DOHH2 (cell line): ENCODE measurements around the gene CSF1.

Experiments used
- H3F3A ChIP-seq: fragments of 200-600 bp; sonication (generic), shearing (Covaris generic); 2 replicates; pipeline ENCODE4 v1.6.0; 2016; ENCODE audit warnings: antibody characterized with exemption, mild to moderate bottlenecking; ENCODE audit not compliant: control insufficient read depth, insufficient read depth
- H3K27ac ChIP-seq: fragments of 200-600 bp; sonication (generic); 2 replicates; pipeline ENCODE4 v1.5.1; 2014; ENCODE audit warnings: low read depth, mild to moderate bottlenecking, low read length, moderate library complexity
- H3K27me3 ChIP-seq: fragments of 200-600 bp; sonication (generic); 2 replicates; pipeline ENCODE4 v1.6.1; 2014; ENCODE audit warnings: mild to moderate bottlenecking, low read length, mixed read lengths; ENCODE audit not compliant: control insufficient read depth
- H3K36me3 ChIP-seq: fragments of 200-600 bp; sonication (generic); 2 replicates; pipeline ENCODE4 v1.6.1; 2014; ENCODE audit warnings: mild to moderate bottlenecking, low read length, moderate library complexity, mixed read lengths; ENCODE audit not compliant: control insufficient read depth
- H3K4me1 ChIP-seq: fragments of 200-600 bp; sonication (generic); 2 replicates; pipeline ENCODE4 v1.6.1; 2014; ENCODE audit warnings: mild to moderate bottlenecking, low read length, mixed read lengths; ENCODE audit not compliant: control insufficient read depth
- H3K4me2 ChIP-seq: fragments of 200-600 bp; sonication (generic); 2 replicates; pipeline ENCODE4 v1.6.0; 2014; ENCODE audit warnings: mild to moderate bottlenecking, low read length, moderate library complexity
- H3K4me3 ChIP-seq: fragments of 200-600 bp; sonication (generic); 2 replicates; pipeline ENCODE4 v1.5.1; 2014; ENCODE audit warnings: mild to moderate bottlenecking, low read length, mixed read lengths
- H3K79me2 ChIP-seq: fragments of 200-600 bp; sonication (generic); 2 replicates; pipeline ENCODE4 v1.6.1; 2014; ENCODE audit warnings: mild to moderate bottlenecking, low read length, mixed read lengths; ENCODE audit not compliant: control insufficient read depth
- H3K9me2 ChIP-seq: fragments of 200-600 bp; sonication (generic); replicated peaks from 2 replicates; pipeline ENCODE4 v1.6.1; 2014; ENCODE audit warnings: mild to moderate bottlenecking, low read length, mixed read lengths; ENCODE audit not compliant: control insufficient read depth
- H3K9me3 ChIP-seq: fragments of 200-600 bp; sonication (generic); 2 replicates; pipeline ENCODE4 v1.6.1; 2014; ENCODE audit warnings: antibody characterized with exemption, low read length, mixed read lengths; ENCODE audit not compliant: control insufficient read depth, insufficient read depth
- H4K20me1 ChIP-seq: fragments of 200-600 bp; sonication (generic); 2 replicates; pipeline ENCODE4 v1.6.0; 2014; ENCODE audit warnings: low read depth, mild to moderate bottlenecking, antibody characterized with exemption, low read length, moderate library complexity; ENCODE audit not compliant: control insufficient read depth, insufficient read depth
- CTCF ChIP-seq: fragments of 200-600 bp; sonication (generic); IDR thresholded peaks from one replicate; pipeline ENCODE4 v1.5.1; 2014; ENCODE audit warnings: antibody characterized with exemption, mild to moderate bottlenecking, low read depth, low read length; ENCODE audit not compliant: poor library complexity, severe bottlenecking
- EZH2phosphoT487 ChIP-seq: fragments of 200-600 bp; sonication (generic); IDR thresholded peaks from 2 replicates; pipeline ENCODE4 v1.6.1; 2017; ENCODE audit warnings: borderline replicate concordance, mild to moderate bottlenecking, antibody characterized with exemption, low read length, moderate library complexity, mixed read lengths

The CSF1 gene

GRCh38 chr1:109933856-109934711 lies 23.4 kb downstream of the CSF1 start:
- TF ChIP-seq CTCF (no peak), EZH2phosphoT487 (no peak)
- H3F3A ChIP-seq, result no peaks in the 10 kb centered on the region
- H3K27me3 ChIP-seq, result no peaks in the 10 kb centered on the region; the same call in 1 of the 2 replicates
- H4K20me1 ChIP-seq, result no peaks in the 10 kb centered on the region
- no peak overlapping the region for H3K27ac ChIP-seq
- no peaks in the 10 kb centered on the region for H3K4me1 ChIP-seq
- H3K4me3 ChIP-seq, result no peak overlapping the region
- H3K9me2 ChIP-seq, result no peaks in the 10 kb centered on the region
- H3K79me2 ChIP-seq, result no peaks in the 10 kb centered on the region
- H3K9me3 ChIP-seq, result no peaks in the 10 kb centered on the region
- H3K4me2 ChIP-seq, result no peak overlapping the region
- H3K36me3 ChIP-seq, result no peaks in the 10 kb centered on the region

- Histone ChIP-seq H3K4me2 (no peak overlapping the region), H3K4me1 (no peaks in the 10 kb centered on the region), H3K27me3 (no peaks in the 10 kb centered on the region; the same call in 1 of the 2 replicates), H3K9me2 (no peaks in the 10 kb centered on the region), H3K9me3 (no peaks in the 10 kb centered on the region), H3K27ac (no peak overlapping the region), H3K36me3 (no peaks in the 10 kb centered on the region), H4K20me1 (no peaks in the 10 kb centered on the region), H3F3A (no peaks in the 10 kb centered on the region), H3K79me2 (no peaks in the 10 kb centered on the region), H3K4me3 (no peak overlapping the region)
- no peak for TF ChIP-seq EZH2phosphoT487
- no peak for TF ChIP-seq CTCF
These were observed 24.8 kb downstream of the CSF1 start for GRCh38 chr1:109935451-109935900.

- Histone ChIP-seq H3K27me3 (peaks cover 3% of the 10 kb centered on the region; the same call in 1 of the 2 replicates), H3K4me2 (no peak overlapping the region), H3K4me1 (no peaks in the 10 kb centered on the region), H3K27ac (no peak overlapping the region), H3K9me3 (no peaks in the 10 kb centered on the region), H3K36me3 (no peaks in the 10 kb centered on the region), H3F3A (no peaks in the 10 kb centered on the region), H3K9me2 (no peaks in the 10 kb centered on the region), H4K20me1 (no peaks in the 10 kb centered on the region), H3K79me2 (no peaks in the 10 kb centered on the region), H3K4me3 (no peak overlapping the region)
- TF ChIP-seq CTCF, result no peak
- TF ChIP-seq EZH2phosphoT487, result no peak
These were observed 27.1 kb downstream of the CSF1 start for GRCh38 chr1:109937738-109938137.
